T-helper 17 cell (primary cell): Measurements from ENCODE around the gene FADS6. TPM values are rescaled to one million over a fixed set of nuclear protein-coding genes. Genes with fewer than 3 reads are reported as not detected.

Source experiments
- ATAC-seq: fragments of 150-1000 bp; cut with Tn5 transposase; 2 replicates; pipeline ENCODE4 v1.10.0; 2021; ENCODE audit warnings: mild to moderate bottlenecking, moderate library complexity
- DNase-seq, 3 donors: peaks; one replicate each; pipeline versions ENCODE4 v3.0.0 to v3.0.0-alpha.2; 2020 to 2021
- H3K9me3 ChIP-seq: one replicate; pipeline ENCODE4 v1.7.0; 2013; ENCODE audit warnings: low read length, mild to moderate bottlenecking; ENCODE audit not compliant: control insufficient read depth, poor library complexity, severe bottlenecking
- H3K27ac Mint-ChIP-seq: one replicate; pipeline ENCODE4 v1.8.0; 2022; ENCODE audit warnings: mild to moderate bottlenecking, moderate library complexity, mixed read lengths
- H3K27me3 Mint-ChIP-seq: one replicate; pipeline ENCODE4 v1.8.0; 2022; ENCODE audit warnings: mixed read lengths
- H3K36me3 Mint-ChIP-seq: one replicate; pipeline ENCODE4 v1.8.0; 2022; ENCODE audit warnings: low read depth, mixed read lengths
- H3K4me1 Mint-ChIP-seq: one replicate; pipeline ENCODE4 v1.8.0; 2022; ENCODE audit warnings: mild to moderate bottlenecking, mixed read lengths
- H3K4me3 Mint-ChIP-seq: one replicate; pipeline ENCODE4 v1.8.0; 2022; ENCODE audit warnings: mild to moderate bottlenecking, moderate library complexity, mixed read lengths
- total RNA-seq, 4 donors: library from RNA in 2 of 4; stranded (reverse) in 2 of 4; gene quantifications; one replicate each; pipeline ENCODE4 v1.2.3 and lab custom pipeline; 2022 to 2026

FADS6 gene
- total RNA-seq, 2 donors from 2014 or later: not detected

- no peaks in the 10 kb centered on the region for H3K9me3 ChIP-seq
- peaks cover 18% of the 10 kb centered on the region for H3K4me1 Mint-ChIP-seq
- DNase-seq: no peak
- H3K4me3 Mint-ChIP-seq: no peak overlapping the region
- peaks cover 4% of the 10 kb centered on the region for H3K36me3 Mint-ChIP-seq
- H3K27ac Mint-ChIP-seq: no peak overlapping the region
- ATAC-seq: no peak
- peaks cover 75% of the 10 kb centered on the region for H3K27me3 Mint-ChIP-seq
Observed at GRCh38 chr17:74855323-74855722, 38.1 kb downstream of the FADS6 start.

- ATAC-seq (no peak), DNase-seq (no peak)
- H3K9me3 ChIP-seq: no peaks in the 10 kb centered on the region
- Mint-ChIP-seq H3K27ac (no peak overlapping the region), H3K4me3 (no peak overlapping the region), H3K27me3 (peaks cover 75% of the 10 kb centered on the region), H3K4me1 (peaks cover 15% of the 10 kb centered on the region), H3K36me3 (peaks cover 4% of the 10 kb centered on the region)
Observed at GRCh38 chr17:74854792-74855191, 38.6 kb downstream of the FADS6 start.

GRCh38 chr17:74853669-74854068 lies 39.8 kb downstream of the FADS6 start:
- peaks cover 12% of the 10 kb centered on the region for H3K4me1 Mint-ChIP-seq
- peaks cover 68% of the 10 kb centered on the region for H3K27me3 Mint-ChIP-seq
- no peak for DNase-seq
- no peaks in the 10 kb centered on the region for H3K9me3 ChIP-seq
- peak overlapping the region; percentile 61 for H3K4me3 Mint-ChIP-seq
- peaks cover 4% of the 10 kb centered on the region for H3K36me3 Mint-ChIP-seq
- no peak overlapping the region for H3K27ac Mint-ChIP-seq
- no peak for ATAC-seq

- H3K27ac Mint-ChIP-seq: peak overlapping the region; percentile 6
- H3K4me1 Mint-ChIP-seq: peaks cover 11% of the 10 kb centered on the region
- H3K36me3 Mint-ChIP-seq: peaks cover 4% of the 10 kb centered on the region
- H3K9me3 ChIP-seq: no peaks in the 10 kb centered on the region
- DNase-seq (no peak), ATAC-seq (peak; percentile 6)
- H3K27me3 Mint-ChIP-seq: peaks cover 63% of the 10 kb centered on the region
- H3K4me3 Mint-ChIP-seq: peak overlapping the region; percentile 61
Observed at GRCh38 chr17:74853048-74853397, 40.4 kb downstream of the FADS6 start.

GRCh38 chr17:74852237-74853047 lies 41.0 kb downstream of the FADS6 start:
- H3K27me3 Mint-ChIP-seq: peaks cover 57% of the 10 kb centered on the region
- H3K27ac Mint-ChIP-seq: no peak overlapping the region
- peak overlapping the region; percentile 61 for H3K4me3 Mint-ChIP-seq

GRCh38 chr17:74851612-74852236 lies 41.7 kb downstream of the FADS6 start:
- H3K36me3 Mint-ChIP-seq: peaks cover 4% of the 10 kb centered on the region
- H3K27me3 Mint-ChIP-seq: peaks cover 50% of the 10 kb centered on the region
- no peak overlapping the region for H3K4me3 Mint-ChIP-seq
- DNase-seq (no peak), ATAC-seq (no peak)
- H3K9me3 ChIP-seq: no peaks in the 10 kb centered on the region
- H3K27ac Mint-ChIP-seq: no peak overlapping the region
- peaks cover 11% of the 10 kb centered on the region for H3K4me1 Mint-ChIP-seq

More at GRCh38 chr17:74852237-74853047, 41.0 kb downstream of the FADS6 start:
- Mint-ChIP-seq H3K36me3 (peaks cover 4% of the 10 kb centered on the region), H3K4me1 (peaks cover 11% of the 10 kb centered on the region)
- ATAC-seq (peak; percentile 92), DNase-seq (peak; percentile 40 to 60 (median 53))
- H3K9me3 ChIP-seq: no peaks in the 10 kb centered on the region

- peak overlapping the region; percentile 65 for H3K4me3 Mint-ChIP-seq
- H3K36me3 Mint-ChIP-seq: peaks cover 4% of the 10 kb centered on the region
- no peak overlapping the region for H3K27ac Mint-ChIP-seq
- H3K4me1 Mint-ChIP-seq: peaks cover 11% of the 10 kb centered on the region
- no peaks in the 10 kb centered on the region for H3K9me3 ChIP-seq
- ATAC-seq (no peak), DNase-seq (no peak)
- H3K27me3 Mint-ChIP-seq: peaks cover 42% of the 10 kb centered on the region
Observed at GRCh38 chr17:74850914-74851313, 42.5 kb downstream of the FADS6 start.

GRCh38 chr17:74850310-74850709 lies 43.1 kb downstream of the FADS6 start:
- no peak overlapping the region for H3K27ac Mint-ChIP-seq
- H3K36me3 Mint-ChIP-seq: peaks cover 4% of the 10 kb centered on the region
- no peak overlapping the region for H3K4me3 Mint-ChIP-seq
- ATAC-seq (no peak), DNase-seq (no peak)
- H3K27me3 Mint-ChIP-seq: peaks cover 36% of the 10 kb centered on the region
- H3K9me3 ChIP-seq: no peaks in the 10 kb centered on the region
- H3K4me1 Mint-ChIP-seq: peaks cover 11% of the 10 kb centered on the region

GRCh38 chr17:74848656-74849399 lies 44.6 kb downstream of the FADS6 start:
- ATAC-seq (no peak), DNase-seq (no peak)
- no peaks in the 10 kb centered on the region for H3K9me3 ChIP-seq
- no peaks in the 10 kb centered on the region for H3K36me3 Mint-ChIP-seq
- H3K27ac Mint-ChIP-seq: no peak overlapping the region
- peaks cover 8% of the 10 kb centered on the region for H3K4me1 Mint-ChIP-seq
- no peak overlapping the region for H3K4me3 Mint-ChIP-seq
- peaks cover 21% of the 10 kb centered on the region for H3K27me3 Mint-ChIP-seq

GRCh38 chr17:74846621-74847020 lies 46.8 kb downstream of the FADS6 start:
- H3K9me3 ChIP-seq: no peaks in the 10 kb centered on the region
- Mint-ChIP-seq H3K36me3 (no peaks in the 10 kb centered on the region), H3K27ac (no peak overlapping the region), H3K4me3 (no peak overlapping the region), H3K27me3 (peaks cover 12% of the 10 kb centered on the region), H3K4me1 (peaks cover 5% of the 10 kb centered on the region)
- ATAC-seq (no peak), DNase-seq (no peak)

GRCh38 chr17:74843352-74843627 lies 50.1 kb downstream of the FADS6 start:
- no peak overlapping the region for H3K27ac Mint-ChIP-seq

GRCh38 chr17:74842599-74843351 lies 50.7 kb downstream of the FADS6 start:
- peaks cover 7% of the 10 kb centered on the region for H3K4me1 Mint-ChIP-seq
- DNase-seq (no peak), ATAC-seq (peak; percentile 48)
- no peaks in the 10 kb centered on the region for H3K9me3 ChIP-seq
- no peak overlapping the region for H3K4me3 Mint-ChIP-seq
- H3K27me3 Mint-ChIP-seq: peaks cover 7% of the 10 kb centered on the region
- no peak overlapping the region for H3K27ac Mint-ChIP-seq
- no peaks in the 10 kb centered on the region for H3K36me3 Mint-ChIP-seq

More at GRCh38 chr17:74843352-74843627, 50.1 kb downstream of the FADS6 start:
- DNase-seq: no peak
- Mint-ChIP-seq H3K36me3 (no peaks in the 10 kb centered on the region), H3K4me1 (peaks cover 7% of the 10 kb centered on the region), H3K4me3 (no peak overlapping the region), H3K27me3 (peaks cover 7% of the 10 kb centered on the region)
- H3K9me3 ChIP-seq: no peaks in the 10 kb centered on the region
- ATAC-seq: no peak

- ATAC-seq (no peak), DNase-seq (no peak)
- Mint-ChIP-seq H3K27me3 (peaks cover 7% of the 10 kb centered on the region), H3K4me1 (peaks cover 7% of the 10 kb centered on the region), H3K27ac (no peak overlapping the region), H3K4me3 (no peak overlapping the region), H3K36me3 (no peaks in the 10 kb centered on the region)
- H3K9me3 ChIP-seq: no peaks in the 10 kb centered on the region
Observed at GRCh38 chr17:74842146-74842598, 51.3 kb downstream of the FADS6 start.
